Stimulated activated CD8-positive, alpha-beta memory T cell treated with anti-CD3 and anti-CD28 coated beads, Interleukin-15, amount 100 ng/mL, for 1 hour (primary cell): ENCODE measurements around the gene CLTCL1.

Source experiments
- DNase-seq: peaks from one replicate; pipeline ENCODE4 v3.0.0-alpha.2; 2020; ENCODE audit warnings: low read depth

CLTCL1 gene

DNA sequence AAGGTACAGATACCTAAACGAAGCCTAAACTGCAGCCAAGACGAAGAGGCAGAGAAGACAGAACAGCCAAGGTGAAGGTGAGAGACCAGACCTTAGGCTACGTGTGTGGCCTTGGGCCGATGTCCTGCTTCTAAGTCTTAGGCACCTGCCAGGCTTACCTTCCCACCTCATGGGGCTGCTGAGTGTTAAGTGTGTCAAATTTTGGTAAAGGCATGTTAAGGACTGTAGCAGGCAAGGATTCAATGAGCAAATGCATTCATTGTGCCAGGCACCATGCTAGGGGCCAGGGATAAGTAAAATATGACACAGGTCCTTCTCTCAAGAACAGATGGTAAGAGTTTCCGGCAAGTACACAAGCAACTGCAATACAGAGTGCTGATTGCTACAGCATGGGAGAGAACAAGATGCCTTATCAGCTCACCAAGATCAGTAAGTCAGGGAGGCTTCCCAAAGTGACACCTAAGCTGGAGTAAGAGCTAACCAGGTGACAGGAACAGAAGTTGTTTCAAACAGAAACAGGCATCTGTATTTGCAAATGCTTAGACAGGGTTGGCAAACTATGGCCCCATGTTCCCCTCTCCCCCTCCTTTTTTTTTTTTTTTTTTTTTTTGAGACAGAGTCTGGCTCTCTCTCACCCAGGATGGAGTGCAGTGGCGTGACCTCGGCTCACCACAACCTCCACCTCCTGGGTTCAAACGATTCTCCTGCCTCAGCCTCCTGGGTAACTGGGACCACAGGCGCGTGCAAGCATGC, 46.7 kb downstream of the CLTCL1 start:
- DNase-seq, result no peak

DNA sequence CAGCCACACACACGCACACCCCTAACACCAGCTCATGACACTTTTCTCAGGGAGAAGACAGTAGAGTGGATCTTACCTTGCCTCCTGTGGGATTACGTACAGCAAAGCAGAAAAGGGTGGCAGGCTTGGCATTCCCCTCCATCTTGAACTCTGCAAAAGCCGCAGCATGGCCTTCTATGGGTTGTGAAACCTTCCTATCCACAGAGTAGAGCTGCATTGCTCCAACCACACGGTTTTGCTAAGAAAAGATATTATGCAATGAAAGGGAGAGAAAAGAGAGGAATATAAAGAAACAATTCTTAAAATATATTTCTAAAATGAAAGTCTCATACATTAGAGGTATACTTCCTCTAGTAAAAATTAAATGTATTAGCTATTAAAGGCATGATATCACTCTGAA, 48.8 kb downstream of the CLTCL1 start:
- no peak for DNase-seq

DNA sequence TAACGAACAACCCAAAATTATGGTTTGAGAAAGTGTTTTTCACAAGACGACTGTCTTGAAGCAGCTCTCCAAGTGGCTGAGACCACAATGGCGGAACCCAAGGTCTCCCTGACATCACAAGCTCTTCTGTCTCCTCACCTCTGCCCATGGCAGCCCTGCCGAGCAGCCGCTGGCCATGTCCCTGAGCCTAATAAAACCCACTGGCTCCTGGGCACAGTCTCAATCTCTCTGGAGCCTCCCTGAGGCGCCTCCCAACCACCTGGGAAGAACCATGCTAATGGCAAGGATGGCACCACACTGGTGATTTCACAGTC, 50.0 kb downstream of the CLTCL1 start:
- DNase-seq, result no peak

DNA sequence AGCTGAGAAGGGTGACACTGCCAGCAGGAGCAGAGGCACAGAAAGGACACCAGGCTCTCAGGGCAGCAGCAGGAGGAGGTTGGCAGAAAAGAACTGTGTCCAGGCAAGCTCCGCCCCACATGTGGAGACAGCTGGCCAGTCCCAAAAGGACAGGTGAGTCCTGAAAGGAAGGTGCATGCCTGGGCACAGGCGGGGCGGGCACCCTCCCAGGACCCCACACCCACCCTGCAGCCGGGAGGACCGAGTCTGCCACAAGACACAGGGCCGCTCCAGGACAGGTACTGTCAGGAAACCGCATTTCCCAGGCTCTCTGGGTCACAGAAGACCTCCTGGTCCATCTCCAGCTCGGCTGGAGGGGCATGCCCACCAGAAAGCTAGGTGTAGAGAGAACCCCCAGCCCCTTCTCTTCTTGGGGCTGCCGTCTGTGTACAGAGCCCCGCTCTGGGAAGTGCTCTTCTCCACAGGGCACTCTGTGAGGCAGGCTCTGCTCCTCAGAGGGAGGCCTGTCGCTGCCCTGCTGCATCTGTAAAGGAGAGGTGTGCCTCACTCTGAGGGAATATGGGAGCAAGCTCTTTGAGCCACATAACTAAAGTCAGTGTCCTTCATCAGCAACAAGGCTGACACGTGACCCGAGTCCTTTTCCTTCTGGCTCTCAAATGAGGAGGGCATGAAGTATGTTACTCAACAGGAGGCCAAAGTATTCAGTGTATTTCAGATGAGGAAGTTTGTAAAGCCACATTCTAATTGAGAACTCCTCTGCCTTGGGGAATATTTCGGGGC, 50.5 kb downstream of the CLTCL1 start:
- no peak for DNase-seq

DNA sequence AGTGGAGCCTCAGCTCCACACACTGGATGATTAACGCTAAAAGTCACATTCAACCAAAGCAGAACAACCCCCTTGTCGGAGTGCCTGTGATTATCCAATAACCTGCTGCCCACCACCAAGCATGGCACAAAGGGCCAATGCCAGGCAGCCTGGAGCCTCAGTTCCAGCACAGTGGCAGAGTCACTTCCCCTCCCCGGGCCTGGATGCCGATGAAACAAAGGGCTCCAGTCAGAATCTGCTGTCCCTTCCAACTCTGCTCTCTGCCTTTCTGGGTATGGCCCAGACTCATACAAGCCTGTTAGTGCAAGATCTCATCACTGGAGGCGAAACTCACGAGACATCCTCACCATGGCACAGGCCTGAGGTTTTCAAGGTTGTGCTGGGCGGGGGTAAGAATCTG, 52.1 kb downstream of the CLTCL1 start:
- DNase-seq, result no peak

DNA sequence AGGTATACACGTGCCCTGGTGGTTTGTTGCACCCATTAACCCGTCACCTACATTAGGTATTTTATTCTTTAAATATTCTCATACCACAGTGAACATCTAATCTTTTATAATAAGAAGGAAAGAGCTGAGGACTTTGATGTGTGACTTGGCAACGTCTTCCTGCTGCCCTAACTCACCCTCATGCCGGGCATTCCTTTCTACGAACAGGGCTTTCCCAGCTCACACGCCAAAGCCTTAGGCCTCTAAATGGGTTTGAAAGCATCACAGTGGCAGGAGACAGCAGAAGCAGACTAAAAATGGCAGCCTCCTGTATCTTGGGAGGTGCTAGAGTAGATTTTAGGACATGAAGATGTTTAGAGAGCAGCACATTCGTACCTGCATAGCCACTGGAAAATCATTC, 52.6 kb downstream of the CLTCL1 start:
- no peak for DNase-seq

DNA sequence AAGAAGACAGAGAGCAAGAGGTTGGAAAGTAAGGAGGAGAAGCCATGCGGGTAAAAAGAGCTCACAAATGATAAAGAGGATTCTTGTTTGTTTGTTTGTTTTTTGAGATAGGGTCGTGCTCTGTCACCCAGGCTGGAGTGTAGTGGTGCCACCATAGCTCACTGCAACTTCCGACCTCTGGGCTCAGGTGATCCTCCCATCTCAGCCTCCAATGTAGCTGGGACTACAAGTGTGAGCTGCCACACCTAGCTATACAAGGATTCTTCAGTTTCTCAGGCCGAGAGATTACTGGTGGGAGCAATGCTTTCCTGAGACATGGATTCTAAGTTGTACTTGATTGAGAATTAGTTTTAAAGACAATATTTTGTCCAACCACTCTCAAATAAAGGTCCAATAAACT, 55.6 kb downstream of the CLTCL1 start:
- DNase-seq, result no peak

DNA sequence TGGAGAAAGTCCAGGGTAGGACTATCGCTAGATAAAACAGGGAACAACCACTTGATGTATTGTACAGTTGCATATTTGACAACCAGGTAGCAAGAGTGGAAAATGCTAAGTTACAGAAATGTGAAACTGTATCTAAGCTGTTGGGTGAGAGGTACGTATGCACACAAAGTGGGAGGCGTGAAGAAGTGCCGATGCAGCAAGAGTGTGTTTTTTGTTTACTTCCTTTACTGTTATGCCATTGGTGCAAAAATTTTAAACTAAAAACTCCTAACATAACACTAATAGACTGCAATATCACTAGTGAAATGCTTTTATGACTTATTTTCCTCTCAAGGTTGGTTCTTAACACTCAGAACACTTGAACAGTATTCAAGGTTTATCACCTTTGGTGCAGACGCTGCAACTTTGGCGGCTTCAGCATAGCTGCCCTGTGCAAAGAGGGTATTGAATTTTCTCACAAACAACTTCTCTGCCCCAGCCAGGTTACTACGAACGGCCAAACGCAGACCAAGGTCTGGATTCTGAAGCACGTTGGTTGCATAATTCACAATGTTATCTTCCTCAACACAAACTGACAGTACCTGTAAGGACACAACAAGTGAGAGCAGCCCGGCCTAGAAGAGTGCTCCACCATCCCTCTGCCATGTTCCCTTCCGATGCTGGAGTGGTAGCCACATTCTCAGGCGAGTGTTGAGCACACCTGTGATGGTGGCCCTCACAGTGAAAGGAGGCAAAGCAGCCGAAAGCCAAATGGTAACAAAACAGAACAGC, 57.2 kb downstream of the CLTCL1 start:
- DNase-seq, result no peak

DNA sequence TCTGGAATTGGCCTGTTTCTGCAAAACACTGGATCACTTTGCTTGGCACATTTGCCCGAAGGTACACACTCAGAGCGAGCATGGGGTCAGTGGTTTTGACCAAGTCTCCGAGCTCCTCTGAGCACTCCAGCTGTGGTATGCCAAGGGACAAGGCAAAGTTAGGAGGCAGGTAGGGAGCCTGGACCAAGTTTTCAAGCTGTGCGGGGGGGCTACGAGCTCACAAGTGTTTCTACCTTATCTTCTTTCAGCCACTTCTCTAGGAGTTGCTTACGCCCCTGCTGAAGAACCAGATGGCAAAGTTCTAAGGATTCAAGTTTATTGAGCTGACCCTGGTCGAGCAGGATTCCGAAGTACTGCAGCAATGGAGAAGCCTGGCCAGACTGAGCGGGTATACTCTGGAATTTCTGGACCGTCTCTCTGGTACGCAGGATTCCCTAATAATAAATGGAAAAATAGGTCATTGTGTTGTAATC, 58.3 kb downstream of the CLTCL1 start:
- no peak for DNase-seq

DNA sequence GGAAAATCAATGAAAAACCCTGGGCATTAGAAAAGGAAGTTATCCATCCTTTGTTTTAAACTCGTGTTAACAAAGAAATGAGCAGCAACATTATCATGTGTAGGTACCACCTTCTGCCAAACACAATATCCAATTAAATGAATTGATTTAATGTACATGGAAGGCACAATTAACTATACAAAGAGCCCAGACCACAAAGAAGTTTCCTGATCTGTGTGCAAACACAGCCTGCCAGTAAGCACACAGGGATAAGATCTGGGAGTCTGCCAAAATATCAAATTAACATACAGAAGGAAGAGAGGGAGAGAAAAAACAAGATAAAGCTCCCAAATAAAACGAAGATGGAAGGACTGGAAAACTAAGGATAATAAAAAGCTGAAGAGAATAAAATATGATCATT, 58.9 kb downstream of the CLTCL1 start:
- no peak for DNase-seq

DNA sequence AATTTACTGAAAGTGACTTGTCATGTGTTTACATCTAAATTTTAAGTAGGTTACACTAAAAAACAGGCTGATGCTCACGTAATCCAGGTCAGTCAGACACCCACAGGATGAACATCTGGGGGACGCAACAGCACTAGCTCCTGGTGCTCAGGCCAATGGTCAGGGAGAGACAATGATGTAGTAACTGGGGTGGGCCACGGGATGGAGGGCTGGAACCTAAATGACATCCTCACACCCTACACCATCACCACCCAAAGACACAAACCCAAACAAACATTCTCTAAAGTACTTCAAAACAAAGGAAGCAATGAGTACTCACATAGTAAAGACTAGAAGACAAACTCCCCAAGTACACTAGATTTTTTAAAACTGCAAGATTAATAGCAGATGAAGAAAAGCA, 59.5 kb downstream of the CLTCL1 start:
- no peak for DNase-seq

DNA sequence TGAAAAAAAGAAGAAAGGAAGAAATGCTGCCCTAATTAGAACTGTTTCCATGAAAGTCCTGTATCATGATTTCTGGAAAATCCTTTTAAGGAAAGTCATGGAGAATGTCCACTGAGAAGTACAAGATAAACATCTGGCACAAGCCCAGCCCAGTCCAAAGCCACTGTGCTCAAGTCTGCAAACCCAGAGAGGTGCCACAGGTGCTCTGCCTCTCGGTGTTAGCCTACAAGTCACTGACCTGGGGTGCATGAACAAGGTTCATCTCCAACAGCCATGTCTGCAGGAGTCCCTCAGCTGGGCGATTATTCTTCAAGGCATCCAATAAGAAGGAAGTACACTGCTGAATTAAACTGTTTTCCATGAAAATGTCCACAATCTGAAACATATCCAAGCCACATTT, 61.9 kb downstream of the CLTCL1 start:
- no peak for DNase-seq

DNA sequence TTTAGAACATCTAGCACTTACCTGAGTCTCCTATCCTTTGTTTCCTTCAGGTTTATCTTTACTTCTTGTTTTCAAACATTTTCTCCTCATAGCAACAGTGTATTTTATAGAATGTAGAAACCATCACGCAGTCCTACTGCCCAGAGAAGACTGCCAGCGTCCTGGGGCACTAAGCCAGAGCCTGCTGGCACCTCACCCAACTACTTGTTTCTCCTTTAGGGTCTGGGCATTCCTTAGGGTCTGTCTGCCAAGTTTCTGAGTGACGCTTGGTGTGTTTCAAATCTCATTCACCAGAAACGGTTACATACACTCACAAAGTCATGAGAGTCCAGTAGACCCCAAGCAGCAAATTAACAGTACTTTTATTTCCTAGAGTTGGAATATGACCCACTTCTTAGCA, 63.3 kb downstream of the CLTCL1 start:
- DNase-seq, result no peak

DNA sequence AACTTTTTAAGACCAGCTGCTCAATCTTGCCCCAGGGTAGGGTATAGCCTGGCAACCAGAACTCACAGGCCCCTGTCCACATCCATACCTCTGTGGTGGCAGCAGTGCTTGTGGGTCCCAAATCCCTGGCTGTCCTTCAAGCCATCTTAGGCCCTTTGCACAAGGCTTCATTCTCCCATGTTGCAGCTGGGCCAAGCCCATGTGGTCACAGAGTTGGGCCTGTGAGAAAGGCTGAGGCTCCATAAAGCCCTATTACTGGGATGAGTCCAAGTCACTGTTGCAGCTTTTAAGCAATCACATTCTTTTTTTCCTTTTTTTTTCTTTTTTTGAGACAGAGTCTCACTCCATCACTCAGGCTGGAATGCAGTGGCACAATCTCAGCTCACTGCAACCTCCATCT, 65.1 kb downstream of the CLTCL1 start:
- no peak for DNase-seq

DNA sequence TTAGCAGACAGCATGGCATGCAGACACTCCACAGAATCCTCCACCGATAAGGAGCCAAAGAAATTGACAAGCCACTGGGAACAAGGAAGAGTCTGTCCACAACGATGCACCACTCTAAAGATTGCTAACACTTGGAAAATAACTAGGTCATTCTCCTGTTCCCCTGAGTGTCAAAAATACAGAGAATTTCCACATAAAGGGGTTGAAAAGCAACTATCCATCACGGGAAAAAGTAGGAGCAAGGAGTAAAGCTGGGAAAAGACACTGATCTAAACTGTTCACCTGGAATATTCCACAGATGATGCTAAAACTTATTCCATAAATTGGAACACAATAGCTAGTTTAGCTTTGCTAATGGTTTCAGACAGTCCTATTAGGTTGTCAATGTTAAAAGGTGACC, 66.0 kb downstream of the CLTCL1 start:
- no peak for DNase-seq

DNA sequence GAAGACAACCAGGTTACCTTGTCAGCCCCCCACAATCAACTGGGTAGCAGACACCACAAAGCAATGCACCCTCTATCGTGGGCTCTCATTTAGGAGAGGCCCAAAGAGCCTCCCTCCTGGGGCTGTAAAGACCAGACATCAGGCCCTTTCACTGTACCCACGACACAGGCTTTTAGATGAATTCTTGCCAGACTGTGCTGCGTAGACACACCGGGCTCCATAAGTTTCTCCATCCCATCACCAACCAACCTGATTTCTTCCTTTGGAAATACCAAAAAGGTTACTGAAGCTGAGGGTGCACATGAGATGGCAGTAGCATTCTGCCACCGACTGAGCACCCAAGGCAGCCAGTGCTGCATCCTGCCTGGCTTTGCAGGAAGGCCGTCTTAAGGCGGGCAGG, 66.5 kb downstream of the CLTCL1 start:
- DNase-seq, result no peak

DNA sequence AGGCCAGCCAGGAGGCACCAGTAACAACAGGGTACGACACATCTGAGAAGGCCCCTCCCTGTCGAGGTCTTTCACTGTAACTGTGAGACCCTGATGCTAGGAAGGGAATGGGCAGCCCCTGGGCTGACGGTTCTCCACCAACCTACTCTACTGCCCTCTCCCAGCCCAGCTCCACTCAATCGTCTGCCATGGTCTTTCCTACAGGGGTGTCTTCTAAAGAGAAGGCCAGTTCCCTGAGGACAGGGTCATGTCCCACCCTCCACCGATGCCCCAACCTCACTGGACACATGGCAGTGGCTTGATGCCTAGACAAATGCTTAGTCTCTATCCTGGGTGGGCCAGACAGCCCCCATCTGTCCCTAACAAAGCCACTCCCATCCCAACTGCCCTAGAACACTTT, 67.0 kb downstream of the CLTCL1 start:
- DNase-seq, result no peak

DNA sequence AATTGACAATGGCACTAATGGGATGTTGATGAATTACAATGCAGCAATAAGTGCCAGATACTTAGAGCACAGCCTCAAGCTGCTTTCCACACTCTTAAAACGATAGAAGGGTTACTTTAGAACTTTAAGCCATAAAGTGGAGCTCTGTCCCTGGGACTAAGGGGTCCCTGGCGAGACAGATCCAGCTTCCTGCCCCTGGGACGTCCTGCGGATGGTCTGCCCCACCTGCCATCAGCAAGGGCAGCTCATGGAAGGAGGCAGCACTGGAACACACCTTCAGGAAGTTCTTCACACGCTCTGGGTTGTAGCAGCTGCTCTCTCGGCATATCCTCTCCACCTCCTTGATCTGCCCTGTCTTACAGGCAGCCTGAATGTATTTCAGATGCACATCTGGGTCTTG, 67.9 kb downstream of the CLTCL1 start:
- no peak for DNase-seq

DNA sequence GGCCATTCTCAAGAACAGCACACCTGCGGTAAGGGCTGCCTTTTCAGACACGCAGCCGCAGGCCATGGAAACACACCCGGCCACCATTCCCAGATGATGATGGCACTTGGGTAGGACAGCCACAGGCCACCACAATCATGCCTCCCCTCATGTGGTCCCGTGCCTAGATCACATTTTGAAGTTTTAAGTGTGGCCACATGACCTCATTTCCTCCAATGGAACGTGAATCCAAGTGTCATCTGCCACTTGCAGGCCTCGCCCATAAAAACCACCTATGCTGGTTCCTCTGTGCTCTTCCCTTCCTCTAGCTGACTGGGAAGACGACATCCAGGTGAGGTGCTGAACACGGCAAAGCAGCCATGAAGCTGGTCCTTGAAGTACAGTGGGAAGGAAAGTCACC, 68.4 kb downstream of the CLTCL1 start:
- no peak for DNase-seq

DNA sequence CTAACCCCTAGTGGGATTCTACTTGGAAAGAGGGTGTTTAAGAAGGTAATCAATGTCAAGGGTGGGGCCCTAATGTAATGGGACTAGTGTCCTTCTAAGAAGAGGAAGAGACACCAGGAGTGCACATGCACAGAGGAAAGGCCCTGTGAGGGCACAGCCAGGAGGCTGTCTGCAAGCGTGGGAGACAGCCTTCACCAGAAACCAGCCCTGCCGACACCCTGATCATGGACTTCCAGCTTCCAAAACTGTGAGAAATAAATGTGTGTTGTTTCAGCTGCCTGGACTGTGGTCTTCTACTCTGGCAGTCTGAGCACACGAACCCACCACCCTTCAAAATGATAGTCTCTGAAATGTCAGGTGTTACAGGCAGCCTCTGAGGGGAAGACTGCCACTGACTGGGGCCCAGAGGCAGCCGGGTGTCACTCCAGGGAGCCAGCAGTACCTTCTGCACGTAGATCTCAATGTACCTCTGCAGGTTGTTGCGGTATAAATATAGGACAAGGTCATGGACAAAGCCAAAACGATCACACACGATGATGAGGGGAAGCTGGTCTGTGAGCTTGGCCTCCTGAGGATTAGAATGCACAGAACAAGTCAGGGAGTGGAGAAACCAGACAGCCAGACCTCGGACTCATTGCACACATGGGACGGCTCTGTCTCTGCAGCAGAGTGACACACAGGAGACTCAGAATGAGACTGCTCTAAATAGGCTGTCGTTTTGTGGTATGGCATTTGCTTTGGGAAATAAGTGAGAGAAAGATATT, 69.1 kb downstream of the CLTCL1 start:
- no peak for DNase-seq

DNA sequence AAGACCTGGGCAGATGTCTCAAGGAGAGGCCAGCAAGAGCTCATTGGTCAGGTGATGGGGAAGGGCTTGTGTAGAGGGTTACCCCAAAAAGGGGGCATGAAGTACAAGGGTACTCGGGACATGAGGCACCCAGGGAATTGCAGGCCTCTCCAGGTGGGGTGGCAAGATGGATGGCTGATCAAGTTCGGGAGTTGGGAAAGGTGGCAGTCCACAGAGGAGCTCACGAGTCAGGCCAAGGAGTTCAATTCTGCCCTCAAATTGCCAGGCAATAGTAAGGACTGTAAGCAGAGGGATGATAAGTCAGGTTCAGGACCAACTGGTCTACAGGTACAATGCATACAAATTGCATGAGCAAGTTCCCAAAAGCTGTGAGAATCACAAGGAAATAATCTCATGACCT, 70.7 kb downstream of the CLTCL1 start:
- DNase-seq, result no peak

DNA sequence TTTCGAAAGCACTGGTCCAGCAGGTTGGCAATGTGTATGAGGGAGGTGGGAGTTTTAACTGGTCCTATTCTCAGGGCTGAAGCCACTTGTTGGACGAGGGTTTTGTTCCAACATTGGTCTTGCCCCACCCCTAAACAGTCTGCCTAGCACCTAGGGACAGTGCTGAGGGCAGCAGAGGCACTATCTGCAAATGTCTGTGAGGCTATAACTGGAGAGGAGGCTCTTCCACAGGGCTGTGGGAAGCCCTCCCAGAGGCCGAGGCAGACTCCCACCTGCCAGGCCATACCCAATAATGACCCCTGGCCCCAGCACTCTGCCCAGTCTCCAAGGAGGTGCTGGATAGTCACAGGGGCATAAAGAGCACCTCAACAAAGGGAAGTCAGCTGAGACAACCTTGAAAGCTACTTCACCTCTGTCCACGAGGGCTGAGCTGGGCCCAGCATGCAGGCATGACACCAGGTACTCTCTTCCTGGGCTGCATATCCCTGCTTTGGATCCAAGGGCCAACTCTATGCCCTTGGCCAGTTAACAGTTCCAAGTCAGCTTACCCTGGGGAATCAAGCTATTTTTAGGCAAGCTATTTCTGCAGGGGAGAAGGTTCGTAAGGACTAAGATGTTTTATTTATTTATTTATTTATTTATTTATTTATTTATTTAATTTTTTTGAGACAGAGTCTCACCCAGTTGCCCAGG, 72.8 kb downstream of the CLTCL1 start:
- DNase-seq, result no peak
